Measurements from ENCODE around the gene ADGRD2. TPM values are rescaled to one million over a fixed set of nuclear protein-coding genes. Genes with fewer than 3 reads are reported as not detected.

Gene ADGRD2
- total and polyA plus RNA-seq, 2 of the 13 experiments (the other 11 are each of a cell fraction or from before 2014, with no cell fraction given) = not detected

- BruUV-seq (replicated peaks) = no TSS peak
- FAIRE-seq (no peak), ATAC-seq (no peak), DNase-seq (ENCODE audit: low spot score) (no peak)
- no peaks in the 10 kb centered on the region for H3K79me2 ChIP-seq (ENCODE audit: insufficient read depth, low read length)
- no peaks in the 10 kb centered on the region for H4K20me1 ChIP-seq (ENCODE audit: insufficient read depth, low read length)
- H3K4me3 ChIP-seq (replicated peaks in 1 of 3; ENCODE audit: insufficient read depth in 1 of 3, low read depth in 2 of 3, low read length in 3 of 3) = peak overlapping the region in 1 of 3 experiments; percentile 49; a peak in 1 of 6 replicates
- peaks cover 54% of the 10 kb centered on the region for H3K4me1 ChIP-seq (ENCODE audit: insufficient read depth, low read length)
- 45% methylated on average over 5 of the region's 5 CpGs for WGBS (ENCODE audit: low lambda C conversion rate)
- intact Hi-C loops (cut with micrococcal nuclease; ENCODE audit: unreplicated experiment) (no loop called here), in situ Hi-C loops (cut with HindIII; ENCODE audit: extremely low pct_ligation_motif_present, low pct_unique_long_range_greater_than_20kb) (no loop called here)
- H3K27ac ChIP-seq (ENCODE audit: extremely low read length, insufficient read depth, low read length) = no peak overlapping the region
- H2AFZ ChIP-seq (ENCODE audit: low read length) = no peak overlapping the region
- H3K4me2 ChIP-seq (ENCODE audit: low read depth, low read length) = peak overlapping the region; percentile 62
- ChIA-PET CTCF (ENCODE audit: low intra/inter-chr PET ratio, low total read pairs) (no interaction called here), POLR2A (no interaction called here)
- H3K9ac ChIP-seq (ENCODE audit: insufficient read depth, low read depth, low read length) = no peak overlapping the region
- H3K27me3 ChIP-seq (ENCODE audit: control insufficient read depth in 1 of 2, insufficient read depth in 2 of 2, low read length in 2 of 2) = peaks cover 4 to 15% of the 10 kb centered on the region in 2 experiments; a peak in 2 of 5 replicates
- no peaks in the 10 kb centered on the region for H3K9me3 ChIP-seq (ENCODE audit: low read length)
- H3K36me3 ChIP-seq (replicated peaks in 1 of 2; ENCODE audit: control insufficient read depth in 1 of 2, insufficient read depth in 2 of 2, low read length in 2 of 2) = no peaks in the 10 kb centered on the region
- TF ChIP-seq ELK4 (CRISPR knock-in tag; IDR thresholded peaks at IDR 0.05; ENCODE audit: borderline replicate concordance) = no peak
- no peak for TF ChIP-seq ZBTB34 (CRISPR knock-in tag; IDR thresholded peaks at IDR 0.05)
- TF ChIP-seq, protein P1, sequence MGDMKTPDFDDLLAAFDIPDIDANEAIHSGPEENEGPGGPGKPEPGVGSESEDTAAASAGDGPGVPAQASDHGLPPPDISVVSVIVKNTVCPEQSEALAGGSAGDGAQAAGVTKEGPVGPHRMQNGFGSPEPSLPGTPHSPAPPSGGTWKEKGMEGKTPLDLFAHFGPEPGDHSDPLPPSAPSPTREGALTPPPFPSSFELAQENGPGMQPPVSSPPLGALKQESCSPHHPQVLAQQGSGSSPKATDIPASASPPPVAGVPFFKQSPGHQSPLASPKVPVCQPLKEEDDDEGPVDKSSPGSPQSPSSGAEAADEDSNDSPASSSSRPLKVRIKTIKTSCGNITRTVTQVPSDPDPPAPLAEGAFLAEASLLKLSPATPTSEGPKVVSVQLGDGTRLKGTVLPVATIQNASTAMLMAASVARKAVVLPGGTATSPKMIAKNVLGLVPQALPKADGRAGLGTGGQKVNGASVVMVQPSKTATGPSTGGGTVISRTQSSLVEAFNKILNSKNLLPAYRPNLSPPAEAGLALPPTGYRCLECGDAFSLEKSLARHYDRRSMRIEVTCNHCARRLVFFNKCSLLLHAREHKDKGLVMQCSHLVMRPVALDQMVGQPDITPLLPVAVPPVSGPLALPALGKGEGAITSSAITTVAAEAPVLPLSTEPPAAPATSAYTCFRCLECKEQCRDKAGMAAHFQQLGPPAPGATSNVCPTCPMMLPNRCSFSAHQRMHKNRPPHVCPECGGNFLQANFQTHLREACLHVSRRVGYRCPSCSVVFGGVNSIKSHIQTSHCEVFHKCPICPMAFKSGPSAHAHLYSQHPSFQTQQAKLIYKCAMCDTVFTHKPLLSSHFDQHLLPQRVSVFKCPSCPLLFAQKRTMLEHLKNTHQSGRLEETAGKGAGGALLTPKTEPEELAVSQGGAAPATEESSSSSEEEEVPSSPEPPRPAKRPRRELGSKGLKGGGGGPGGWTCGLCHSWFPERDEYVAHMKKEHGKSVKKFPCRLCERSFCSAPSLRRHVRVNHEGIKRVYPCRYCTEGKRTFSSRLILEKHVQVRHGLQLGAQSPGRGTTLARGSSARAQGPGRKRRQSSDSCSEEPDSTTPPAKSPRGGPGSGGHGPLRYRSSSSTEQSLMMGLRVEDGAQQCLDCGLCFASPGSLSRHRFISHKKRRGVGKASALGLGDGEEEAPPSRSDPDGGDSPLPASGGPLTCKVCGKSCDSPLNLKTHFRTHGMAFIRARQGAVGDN (CRISPR knock-in tag; IDR thresholded peaks at IDR 0.05) = no peak
Measured at GRCh38 chr9:124423155-124423554, 27.1 kb upstream of the ADGRD2 start.

Measured in HepG2 (cell line).